ENCODE data around the gene NEU2. TPM values are rescaled to one million over a fixed set of nuclear protein-coding genes. Genes with fewer than 3 reads are reported as not detected.

NEU2 gene
- total RNA-seq, 1 experiment from 2014 or later: not detected

GRCh38 chr2:233021771-233022170 lies 10.7 kb upstream of the NEU2 start:
- no peak for DNase-seq (ENCODE audit: low spot score)
- Histone ChIP-seq H3K4me1 (ENCODE audit: insufficient read depth, low read length, poor library complexity, severe bottlenecking) (no peaks in the 10 kb centered on the region), H3K27ac (ENCODE audit: low read depth, low read length, poor library complexity, severe bottlenecking) (no peak overlapping the region), H3K4me3 (ENCODE audit: low read depth, low read length, poor library complexity, severe bottlenecking) (no peak overlapping the region), H3K9me3 (ENCODE audit: low read depth, low read length, poor library complexity, severe bottlenecking) (no peaks in the 10 kb centered on the region), H3K27me3 (replicated peaks; ENCODE audit: insufficient read depth, low read depth, low read length, poor library complexity) (no peaks in the 10 kb centered on the region), H3K36me3 (ENCODE audit: insufficient read depth, low read length, poor library complexity, severe bottlenecking) (no peaks in the 10 kb centered on the region)
- ChIA-PET CTCF (no interaction called here), POLR2A (ENCODE audit: low non-redundant PET) (no interaction called here)
- intact Hi-C loops (cut with micrococcal nuclease; ENCODE audit: unreplicated experiment): loop anchor here (10.0 kb wide), 1 partner anchor 417 kb away; no protein-coding TSS in a partner anchor
- BruUV-seq (replicated peaks): no TSS peak
- no peak for TF ChIP-seq EZH2 (IDR thresholded peaks at IDR 0.05; ENCODE audit: borderline replicate concordance, low read depth, low read length, poor library complexity, severe bottlenecking)
- no peak for TF ChIP-seq CTCF (conservative IDR thresholded peaks at IDR 0.05; ENCODE audit: low read depth, low read length)

- H3K36me3 ChIP-seq (ENCODE audit: insufficient read depth, low read length, poor library complexity, severe bottlenecking): no peaks in the 10 kb centered on the region
- no peak for DNase-seq (ENCODE audit: low spot score)
- ChIA-PET CTCF (no interaction called here), POLR2A (ENCODE audit: low non-redundant PET) (no interaction called here)
- intact Hi-C loops (cut with micrococcal nuclease; ENCODE audit: unreplicated experiment): loop anchor here (10.0 kb wide), 1 partner anchor 418 kb away; no protein-coding TSS in a partner anchor
- no TSS peak for BruUV-seq (replicated peaks)
- no peak for TF ChIP-seq CTCF (conservative IDR thresholded peaks at IDR 0.05; ENCODE audit: low read depth, low read length)
- no peak overlapping the region for H3K4me3 ChIP-seq (ENCODE audit: low read depth, low read length, poor library complexity, severe bottlenecking)
- no peak overlapping the region for H3K27ac ChIP-seq (ENCODE audit: low read depth, low read length, poor library complexity, severe bottlenecking)
- no peaks in the 10 kb centered on the region for H3K4me1 ChIP-seq (ENCODE audit: insufficient read depth, low read length, poor library complexity, severe bottlenecking)
- no peaks in the 10 kb centered on the region for H3K27me3 ChIP-seq (replicated peaks; ENCODE audit: insufficient read depth, low read depth, low read length, poor library complexity)
- no peaks in the 10 kb centered on the region for H3K9me3 ChIP-seq (ENCODE audit: low read depth, low read length, poor library complexity, severe bottlenecking)
Measured at GRCh38 chr2:233022561-233022960, 9.9 kb upstream of the NEU2 start.

GRCh38 chr2:233023007-233023760 lies 9.3 kb upstream of the NEU2 start:
- CTCF ChIA-PET: no interaction called here
- TF ChIP-seq CTCF (conservative IDR thresholded peaks at IDR 0.05; ENCODE audit: low read depth, low read length) (no peak), EZH2 (IDR thresholded peaks at IDR 0.05; ENCODE audit: borderline replicate concordance, low read depth, low read length, poor library complexity, severe bottlenecking) (no peak)
- H3K27me3 ChIP-seq (replicated peaks; ENCODE audit: insufficient read depth, low read depth, low read length, poor library complexity): no peaks in the 10 kb centered on the region
- no peaks in the 10 kb centered on the region for H3K4me1 ChIP-seq (ENCODE audit: insufficient read depth, low read length, poor library complexity, severe bottlenecking)
- no peaks in the 10 kb centered on the region for H3K9me3 ChIP-seq (ENCODE audit: low read depth, low read length, poor library complexity, severe bottlenecking)
- BruUV-seq (replicated peaks): no TSS peak
- H3K4me3 ChIP-seq (ENCODE audit: low read depth, low read length, poor library complexity, severe bottlenecking): no peak overlapping the region
- intact Hi-C loops (cut with micrococcal nuclease; ENCODE audit: unreplicated experiment): loop anchor here (10.0 kb wide), 1 partner anchor 418 kb away; no protein-coding TSS in a partner anchor
- DNase-seq (ENCODE audit: low spot score): no peak
- POLR2A ChIA-PET (ENCODE audit: low non-redundant PET): no interaction called here
- H3K36me3 ChIP-seq (ENCODE audit: insufficient read depth, low read length, poor library complexity, severe bottlenecking): no peaks in the 10 kb centered on the region
- H3K27ac ChIP-seq (ENCODE audit: low read depth, low read length, poor library complexity, severe bottlenecking): no peak overlapping the region
